SK-N-MC (cell line): ENCODE results near the gene CRAMP1.

ENCODE experiments used
- DNase-seq: peaks from one replicate; pipeline ENCODE4 v3.0.0-alpha.2; 2011; ENCODE audit warnings: low read depth, low spot score
- H3K27ac ChIP-seq: fragments of 200-600 bp; sonication (generic); 2 replicates; pipeline ENCODE4 v1.5.1; 2016; ENCODE audit warnings: mixed run types
- H3K36me3 ChIP-seq: fragments of 200-600 bp; sonication (generic); 2 replicates; pipeline ENCODE4 v1.6.1; 2017; ENCODE audit warnings: antibody characterized with exemption, low read length, mixed read lengths; ENCODE audit not compliant: insufficient read depth
- H3K4me3 ChIP-seq: fragments of 200-600 bp; sonication (generic); 2 replicates; pipeline ENCODE4 v1.5.1; 2016
- H3K9ac ChIP-seq: fragments of 200-600 bp; sonication (generic); 2 replicates; pipeline ENCODE4 v1.8.0; 2017; ENCODE audit warnings: mixed run types, mixed read lengths; ENCODE audit not compliant: insufficient read length
- H3K9me3 ChIP-seq: fragments of 200-600 bp; sonication (generic); 2 replicates; pipeline ENCODE4 v1.6.1; 2017; ENCODE audit warnings: low read depth, mild to moderate bottlenecking, antibody characterized with exemption, low read length, moderate library complexity, mixed read lengths
- EZH2 ChIP-seq: fragments of 200-600 bp; sonication (generic); IDR thresholded peaks from one replicate; pipeline ENCODE4 v1.6.1; 2017; ENCODE audit warnings: antibody characterized with exemption
- FOXP2 ChIP-seq: optimal IDR thresholded peaks from 2 replicates; pipeline ENCODE3; 2011; ENCODE audit warnings: mild to moderate bottlenecking, moderate library complexity; ENCODE audit not compliant: insufficient read depth; ENCODE audit errors: extremely low read length, control extremely low read depth
- POLR2AphosphoS5 ChIP-seq: IDR thresholded peaks from 2 replicates; pipeline ENCODE4 v1.6.1; 2012; ENCODE audit warnings: mild to moderate bottlenecking, low read depth, low read length, borderline replicate concordance

Gene CRAMP1

DNA sequence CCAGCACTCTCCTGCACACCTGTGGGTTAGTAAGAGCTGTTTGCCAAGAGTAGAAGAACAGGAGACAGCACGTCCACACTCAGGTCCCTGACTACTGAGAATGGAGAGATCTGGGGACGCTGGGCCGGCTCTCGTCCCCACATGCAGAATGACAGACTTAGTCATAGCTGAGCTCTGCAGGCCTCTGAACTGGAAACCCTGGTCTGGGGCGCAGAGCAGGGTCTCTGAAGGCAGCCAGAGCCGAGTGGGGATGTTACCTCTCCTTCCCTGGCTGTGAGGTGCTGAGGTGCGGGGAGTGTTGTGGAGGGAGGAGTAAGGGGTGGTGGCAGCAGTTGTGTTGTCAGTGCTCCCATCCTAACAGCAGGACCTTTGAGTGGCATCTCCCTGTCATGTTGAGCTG lies 58.7 kb downstream of the CRAMP1 start:
- Histone ChIP-seq H3K4me3 (no peak overlapping the region), H3K9me3 (no peaks in the 10 kb centered on the region), H3K27ac (no peak overlapping the region), H3K36me3 (peaks cover 76% of the 10 kb centered on the region; the same call in 1 of the 2 replicates), H3K9ac (no peak overlapping the region)
- TF ChIP-seq POLR2AphosphoS5: no peak
- TF ChIP-seq EZH2: no peak
- no peak for TF ChIP-seq FOXP2
- no peak for DNase-seq

DNA sequence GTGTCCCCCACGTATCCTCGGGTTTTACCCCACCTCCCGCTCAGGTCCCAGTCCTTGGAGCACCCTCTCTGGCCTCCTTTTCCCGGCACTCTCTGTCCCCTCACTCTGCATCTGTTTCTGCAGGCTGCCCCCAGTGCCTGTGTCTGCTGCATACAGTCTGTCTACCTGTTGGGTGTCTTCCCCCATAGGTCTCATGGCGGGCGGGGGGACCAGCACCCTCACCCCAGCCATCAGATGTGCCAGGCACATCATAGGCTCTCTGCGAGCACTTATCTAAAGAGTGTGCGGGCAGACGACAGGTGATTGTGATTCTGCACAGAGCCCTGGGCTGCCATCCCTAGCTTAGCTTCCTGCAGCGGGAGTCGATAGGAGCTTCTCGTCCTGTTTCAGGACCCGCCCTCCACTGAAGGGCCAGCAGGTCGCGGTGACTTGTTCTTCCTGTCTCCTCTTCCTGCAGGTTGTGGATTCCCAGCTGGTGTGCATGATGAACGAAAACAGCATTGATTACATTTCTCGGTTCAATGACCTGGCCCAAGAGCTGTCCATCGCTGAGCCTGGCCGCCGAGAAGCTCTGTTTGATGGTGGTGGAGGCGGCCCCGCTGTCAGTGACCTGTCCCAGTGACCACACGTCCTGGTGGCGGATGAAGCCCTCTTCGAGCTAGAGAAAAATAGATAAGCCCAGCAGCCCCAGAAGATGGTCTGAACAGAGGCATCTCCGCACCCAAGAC lies 61.4 kb downstream of the CRAMP1 start:
- Histone ChIP-seq H3K4me3 (no peak overlapping the region), H3K36me3 (peaks cover 49% of the 10 kb centered on the region; the same call in 1 of the 2 replicates), H3K27ac (no peak overlapping the region), H3K9me3 (no peaks in the 10 kb centered on the region), H3K9ac (no peak overlapping the region)
- DNase-seq: no peak
- TF ChIP-seq FOXP2: no peak
- no peak for TF ChIP-seq POLR2AphosphoS5
- TF ChIP-seq EZH2: no peak

DNA sequence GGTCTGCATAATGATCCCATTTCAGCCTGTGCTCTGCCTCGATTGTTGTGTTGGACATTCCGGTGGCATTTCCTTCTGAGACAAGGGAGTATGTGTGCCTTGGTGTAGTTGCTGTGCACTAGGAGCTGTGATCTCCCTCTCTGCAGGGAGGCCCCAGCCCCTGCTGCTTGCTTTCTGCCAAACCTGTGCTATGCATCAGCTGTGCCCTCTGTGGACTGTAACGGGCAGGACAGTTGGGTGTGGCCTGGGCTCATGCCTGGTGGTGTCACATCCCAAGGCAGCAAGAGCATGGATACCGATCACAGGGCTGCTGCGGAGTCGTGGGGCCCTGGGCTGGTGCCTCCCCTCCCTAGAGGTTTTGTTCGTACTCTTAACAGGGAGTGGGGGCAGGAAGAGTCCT lies 62.1 kb downstream of the CRAMP1 start:
- H3K9me3 ChIP-seq: no peaks in the 10 kb centered on the region
- TF ChIP-seq FOXP2 (no peak), POLR2AphosphoS5 (no peak), EZH2 (no peak)
- H3K36me3 ChIP-seq: peaks cover 42% of the 10 kb centered on the region; the same call in 1 of the 2 replicates
- H3K4me3 ChIP-seq: no peak overlapping the region
- H3K27ac ChIP-seq: no peak overlapping the region
- H3K9ac ChIP-seq: no peak overlapping the region
- no peak for DNase-seq

DNA sequence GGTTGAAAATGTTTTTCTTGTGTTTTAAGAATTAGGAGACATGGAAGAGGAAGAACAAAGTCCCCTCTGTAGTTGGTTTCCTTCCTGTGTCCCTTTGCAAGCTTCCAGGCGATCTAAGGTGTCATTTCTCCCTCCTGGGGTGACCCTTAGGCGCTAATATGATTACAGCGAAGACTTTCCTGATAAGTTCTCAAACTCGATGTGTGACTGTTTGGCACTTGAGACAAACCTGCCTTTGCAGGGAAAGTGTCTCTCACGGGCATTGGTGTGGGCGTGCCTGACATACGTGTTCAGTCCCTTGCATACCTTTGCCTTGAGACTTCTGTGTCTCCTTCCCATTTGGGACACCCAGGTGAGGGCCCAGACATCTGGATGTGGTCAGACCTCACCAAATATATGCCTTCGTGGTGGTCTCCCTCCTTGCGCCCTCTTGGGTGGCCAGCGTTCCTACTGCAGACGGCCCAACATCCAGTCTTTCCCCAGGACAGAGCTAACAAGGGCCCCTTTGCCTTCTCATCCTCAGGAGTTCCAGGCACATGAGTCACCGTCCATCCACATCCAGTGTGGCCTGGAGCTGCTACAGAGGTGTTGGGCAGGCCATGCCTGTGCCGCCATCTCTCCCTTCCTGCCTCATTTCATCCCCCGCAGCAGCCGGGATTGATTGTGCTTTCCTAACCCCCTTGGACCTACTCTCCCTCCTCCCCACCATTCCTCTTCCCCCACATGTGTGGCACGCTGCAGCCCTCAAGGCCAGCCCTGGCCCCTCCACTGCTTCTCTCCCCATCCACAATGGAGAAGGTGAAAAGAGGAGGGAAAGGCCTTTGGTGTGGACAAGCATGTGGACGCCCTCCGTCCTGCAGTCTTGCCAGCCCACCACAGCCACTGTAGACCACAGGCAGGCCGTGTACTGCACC lies 62.8 kb downstream of the CRAMP1 start:
- no peak overlapping the region for H3K27ac ChIP-seq
- TF ChIP-seq FOXP2: no peak
- TF ChIP-seq POLR2AphosphoS5: no peak
- no peak for TF ChIP-seq EZH2
- no peaks in the 10 kb centered on the region for H3K9me3 ChIP-seq
- no peak overlapping the region for H3K9ac ChIP-seq
- DNase-seq: no peak
- peaks cover 36% of the 10 kb centered on the region; the same call in 1 of the 2 replicates for H3K36me3 ChIP-seq
- H3K4me3 ChIP-seq: no peak overlapping the region

DNA sequence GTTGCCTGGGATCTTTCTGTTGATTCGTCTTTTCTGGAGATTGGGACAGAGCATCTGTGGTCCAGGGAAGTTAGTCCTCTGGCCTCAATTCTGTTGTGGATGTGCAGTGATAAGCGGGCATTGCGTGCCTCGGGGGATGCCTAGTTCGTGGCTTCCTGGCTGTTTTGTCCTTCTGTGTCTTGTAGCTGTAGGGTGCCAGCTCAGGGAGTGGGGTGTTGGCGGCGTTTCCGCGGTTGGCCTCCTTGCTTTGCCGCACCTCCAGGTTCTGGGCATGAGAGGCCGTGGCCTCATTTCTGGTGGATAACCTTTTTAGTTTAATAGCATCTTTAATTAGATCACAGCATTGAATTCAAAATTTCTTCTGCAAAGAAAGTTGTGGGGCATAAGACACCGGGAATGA lies 64.5 kb downstream of the CRAMP1 start:
- Histone ChIP-seq H3K27ac (no peak overlapping the region), H3K36me3 (peaks cover 23% of the 10 kb centered on the region; the same call in 1 of the 2 replicates), H3K4me3 (no peak overlapping the region), H3K9ac (no peak overlapping the region), H3K9me3 (no peaks in the 10 kb centered on the region)
- no peak for DNase-seq
- TF ChIP-seq EZH2 (no peak), FOXP2 (no peak), POLR2AphosphoS5 (no peak)

DNA sequence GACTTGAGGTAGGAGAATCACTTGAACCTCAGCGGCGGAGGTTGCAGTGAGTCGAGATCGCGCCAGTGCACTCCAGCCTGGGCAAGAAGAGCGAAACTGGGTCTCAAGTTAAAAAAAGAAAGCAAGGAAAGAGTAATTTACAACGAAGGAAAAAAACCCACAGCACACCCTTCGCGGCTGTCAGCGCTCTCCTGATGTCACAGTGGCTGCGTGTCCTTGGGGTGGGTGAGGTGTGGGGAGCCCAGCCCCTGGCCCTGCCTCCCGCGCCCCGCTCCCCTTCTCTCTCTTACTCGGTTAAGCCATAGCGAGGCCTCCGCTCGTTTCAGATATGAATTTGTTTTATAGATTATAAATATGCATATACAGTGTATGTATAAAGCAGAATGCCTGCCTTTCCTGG lies 65.2 kb downstream of the CRAMP1 start:
- Histone ChIP-seq H3K27ac (no peak overlapping the region), H3K9me3 (no peaks in the 10 kb centered on the region), H3K4me3 (peak overlapping the region; percentile 98), H3K36me3 (peaks cover 19% of the 10 kb centered on the region; the same call in 1 of the 2 replicates), H3K9ac (peak overlapping the region; percentile 28)
- TF ChIP-seq EZH2 (no peak), POLR2AphosphoS5 (no peak), FOXP2 (no peak)
- DNase-seq: no peak

DNA sequence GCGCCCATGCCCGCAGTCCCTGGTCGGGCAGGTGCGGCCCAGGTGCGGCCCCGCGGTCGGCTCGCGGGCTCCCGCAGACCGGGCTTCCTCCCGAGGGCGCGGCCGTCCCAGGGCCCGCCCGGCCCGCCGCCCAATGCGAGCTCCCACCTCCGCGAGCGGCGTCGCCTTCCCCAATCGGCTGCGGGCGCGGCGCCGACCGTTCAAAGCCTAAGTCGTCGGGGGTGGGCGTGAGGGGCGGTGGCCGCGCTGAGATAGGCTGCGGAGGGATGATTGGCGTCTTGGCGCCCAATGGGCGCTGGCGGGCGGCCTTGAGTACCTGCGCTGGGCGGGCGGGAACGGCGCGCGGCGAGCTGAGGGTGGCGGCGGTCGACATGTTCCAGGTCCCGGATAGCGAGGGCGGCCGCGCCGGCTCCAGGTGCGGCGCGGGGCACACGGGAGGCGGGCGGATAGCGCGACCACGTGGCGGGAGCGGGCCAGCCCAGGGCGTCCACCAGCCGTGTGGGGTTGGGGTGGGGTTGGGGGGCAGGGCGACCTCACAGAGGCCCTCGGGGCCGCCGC lies 65.9 kb downstream of the CRAMP1 start, which contains the start of gene JPT2:
Gene JPT2 (plus strand): TSS at position 338 of the 558 bp plus-strand sequence. CDS start 34 bp downstream, at position 372.
- Histone ChIP-seq H3K4me3 (peak within 1 kb of the TSS; percentile 98), H3K27ac (peak within 1 kb of the TSS; percentile 7; the same call in 1 of the 2 replicates), H3K9me3 (no peaks in the 10 kb centered on the region), H3K36me3 (peaks cover 13% of the 10 kb centered on the region; the same call in 1 of the 2 replicates), H3K9ac (peak within 1 kb of the TSS; percentile 92)
- peak; percentile 30 for TF ChIP-seq FOXP2
- no peak for TF ChIP-seq EZH2
- peak; percentile 83; the same call in 1 of the 2 replicates for TF ChIP-seq POLR2AphosphoS5
- DNase-seq: peak; percentile 40

DNA sequence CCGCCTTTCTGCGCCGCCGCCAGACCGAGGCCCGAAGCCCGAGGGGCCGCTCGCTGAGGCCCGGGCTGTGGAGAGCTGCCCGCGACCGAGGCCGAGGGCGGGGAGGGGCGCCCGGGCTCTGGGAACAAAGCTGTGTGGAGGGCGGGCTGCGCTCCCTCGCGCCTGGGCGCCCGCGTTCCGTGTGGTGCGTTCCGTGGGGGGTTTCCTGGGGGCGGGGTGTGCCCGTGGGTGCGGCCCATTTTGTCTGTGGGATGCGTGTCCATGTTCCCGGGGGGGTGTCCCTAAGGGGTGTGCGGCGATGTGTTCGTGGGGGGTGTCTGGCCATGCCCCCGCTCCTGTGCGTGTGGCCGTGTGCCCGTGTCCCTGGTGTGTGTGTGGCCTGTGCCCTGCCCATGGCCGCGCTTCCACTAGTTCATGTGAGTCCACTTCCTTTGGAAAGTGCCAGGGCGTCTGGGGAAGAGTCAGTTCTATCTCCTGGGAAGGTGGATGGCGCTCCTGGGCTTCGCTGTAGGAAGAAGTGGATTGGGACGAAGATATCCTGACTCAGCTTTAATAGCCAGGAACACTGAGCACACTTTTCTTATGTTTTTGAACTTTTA lies 66.4 kb downstream of the CRAMP1 start:
- Histone ChIP-seq H3K27ac (peak overlapping the region; percentile 7; the same call in 1 of the 2 replicates), H3K36me3 (peaks cover 14% of the 10 kb centered on the region), H3K9me3 (no peaks in the 10 kb centered on the region), H3K4me3 (peak overlapping the region; percentile 98), H3K9ac (peak overlapping the region; percentile 92)
- no peak for DNase-seq
- no peak for TF ChIP-seq POLR2AphosphoS5
- no peak for TF ChIP-seq FOXP2
- no peak for TF ChIP-seq EZH2
